Parathyroid adenoma (tissue), 2 donors: ENCODE data around the gene C4orf46.
"Not testable (repeated sequence)": the region's sequence is repeated elsewhere in the genome, so short reads cannot be mapped to it uniquely, and the experiment has no call there.

Experiments used
- H2AFZ ChIP-seq: fragments of 300-600 bp; sonication (generic); one replicate; pipeline ENCODE4 v1.7.0; 2017; ENCODE audit warnings: antibody characterized with exemption, mild to moderate bottlenecking
- H3K27ac ChIP-seq: fragments of 300-600 bp; sonication (generic); one replicate; pipeline ENCODE4 v1.7.0; 2017
- H3K27me3 ChIP-seq: fragments of 300-600 bp; sonication (generic); one replicate; pipeline ENCODE4 v1.7.0; 2017; ENCODE audit warnings: low read length; ENCODE audit not compliant: control insufficient read depth, insufficient read depth
- H3K36me3 ChIP-seq: fragments of 300-600 bp; sonication (generic); one replicate; pipeline ENCODE4 v1.7.0; 2017; ENCODE audit warnings: low read length; ENCODE audit not compliant: control insufficient read depth, insufficient read depth
- H3K4me1 ChIP-seq: fragments of 300-600 bp; sonication (generic); one replicate; pipeline ENCODE4 v1.7.0; 2017; ENCODE audit warnings: control low read depth
- H3K4me2 ChIP-seq: fragments of 300-600 bp; sonication (generic); one replicate; pipeline ENCODE4 v1.7.0; 2017; ENCODE audit warnings: low read length
- H3K4me3 ChIP-seq: fragments of 300-600 bp; sonication (generic); one replicate; pipeline ENCODE4 v1.7.0; 2017; ENCODE audit warnings: low read depth, low read length
- H3K79me2 ChIP-seq: fragments of 300-600 bp; sonication (generic); one replicate; pipeline ENCODE4 v1.7.0; 2017; ENCODE audit warnings: control low read depth
- H3K9ac ChIP-seq: fragments of 300-600 bp; sonication (generic); one replicate; pipeline ENCODE4 v1.7.0; 2017; ENCODE audit warnings: mild to moderate bottlenecking
- H3K9me3 ChIP-seq: fragments of 300-600 bp; sonication (generic); one replicate; pipeline ENCODE4 v1.7.0; 2017; ENCODE audit warnings: low read length; ENCODE audit not compliant: control insufficient read depth
- CTCF ChIP-seq: fragments of 300-600 bp; sonication (generic); IDR thresholded peaks from one replicate; pipeline ENCODE4 v1.7.0; 2017; ENCODE audit warnings: antibody characterized with exemption, mild to moderate bottlenecking
- donor health status: primary hyperparathyroidism.

Gene C4orf46

GRCh38 chr4:158671665-158671914 is at the start of gene C4orf46:
C4orf46 (minus strand) TSS chr4:158671887; CDS start chr4:158671801, 86 bp downstream.
- peak within 1 kb of the TSS; percentile 89 for H3K4me3 ChIP-seq
- H3K9ac ChIP-seq = peak within 1 kb of the TSS; percentile 61
- no peaks in the 10 kb centered on the region for H3K27me3 ChIP-seq
- peaks cover 8% of the 10 kb centered on the region for H3K79me2 ChIP-seq
- H3K27ac ChIP-seq = peak within 1 kb of the TSS; percentile 94
- H3K4me2 ChIP-seq = peak within 1 kb of the TSS; percentile 64
- peak within 1 kb of the TSS; percentile 95 for H2AFZ ChIP-seq
- no peaks in the 10 kb centered on the region for H3K9me3 ChIP-seq
- no peak for TF ChIP-seq CTCF
- H3K36me3 ChIP-seq = no peaks in the 10 kb centered on the region
- no peaks in the 10 kb centered on the region for H3K4me1 ChIP-seq

DNA sequence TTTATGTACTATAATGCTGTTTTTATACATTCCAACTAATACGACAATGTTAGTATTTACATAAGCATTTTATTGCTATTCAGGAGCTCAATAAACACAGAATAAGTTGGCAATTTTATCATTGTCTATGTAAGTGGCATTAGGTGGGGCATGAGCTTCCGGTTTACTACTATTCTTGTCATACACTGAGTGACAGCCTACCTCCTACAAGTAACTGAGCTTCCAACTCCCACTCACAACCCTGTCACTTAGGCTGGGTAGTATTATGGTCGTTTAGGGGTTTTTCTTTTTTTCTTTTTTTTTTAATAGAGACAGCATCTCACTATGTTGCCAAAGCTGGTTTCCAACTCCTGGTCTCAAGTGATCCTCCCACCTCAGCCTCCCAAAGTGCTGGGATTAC is 44.1 kb upstream of the C4orf46 start:
- Histone ChIP-seq H3K4me1 (no peaks in the 10 kb centered on the region), H3K36me3 (no peaks in the 10 kb centered on the region), H2AFZ (no peak overlapping the region), H3K4me3 (no peak overlapping the region), H3K4me2 (no peak overlapping the region), H3K79me2 (no peaks in the 10 kb centered on the region), H3K27me3 (no peaks in the 10 kb centered on the region), H3K9ac (no peak overlapping the region), H3K27ac (no peak overlapping the region), H3K9me3 (no peaks in the 10 kb centered on the region)
- no peak for TF ChIP-seq CTCF

GRCh38 chr4:158714937-158715336 is 43.2 kb upstream of the C4orf46 start:
- Histone ChIP-seq H3K9me3 (no peaks in the 10 kb centered on the region), H3K4me1 (no peaks in the 10 kb centered on the region), H2AFZ (no peak overlapping the region), H3K27ac (no peak overlapping the region), H3K36me3 (no peaks in the 10 kb centered on the region), H3K4me2 (no peak overlapping the region), H3K9ac (no peak overlapping the region), H3K4me3 (no peak overlapping the region), H3K79me2 (no peaks in the 10 kb centered on the region), H3K27me3 (no peaks in the 10 kb centered on the region)
- no peak for TF ChIP-seq CTCF

- H3K9ac ChIP-seq, H3K36me3 ChIP-seq: not testable (repeated sequence)
Observed at GRCh38 chr4:158712622-158713021, 40.9 kb upstream of the C4orf46 start.

DNA sequence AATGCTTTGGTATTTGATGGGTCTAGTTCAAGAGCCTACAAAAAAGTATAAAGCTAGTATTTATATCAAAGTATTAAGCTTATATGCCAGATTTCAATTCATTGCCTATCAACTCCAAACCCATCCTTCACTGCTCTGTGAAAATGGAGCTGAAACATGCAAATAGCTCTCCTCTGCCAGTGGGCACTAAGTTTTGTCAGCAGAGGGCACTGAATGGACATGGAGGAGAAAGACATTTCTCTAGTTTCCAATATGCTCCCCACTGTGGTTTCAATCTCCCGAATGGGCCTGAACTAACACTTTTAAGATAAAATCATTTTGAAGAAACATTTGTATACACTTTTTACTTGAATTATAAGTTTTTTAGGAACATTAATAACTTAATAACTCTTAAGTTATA is 39.1 kb upstream of the C4orf46 start:
- Histone ChIP-seq H3K9me3 (no peaks in the 10 kb centered on the region), H3K4me1 (no peaks in the 10 kb centered on the region), H3K79me2 (no peaks in the 10 kb centered on the region), H2AFZ (no peak overlapping the region), H3K36me3 (no peaks in the 10 kb centered on the region), H3K9ac (no peak overlapping the region), H3K27ac (no peak overlapping the region), H3K27me3 (no peaks in the 10 kb centered on the region), H3K4me3 (no peak overlapping the region), H3K4me2 (no peak overlapping the region)
- TF ChIP-seq CTCF = no peak

More at GRCh38 chr4:158712622-158713021, 40.9 kb upstream of the C4orf46 start:
- H2AFZ ChIP-seq, H3K79me2 ChIP-seq, H3K27me3 ChIP-seq, H3K9me3 ChIP-seq, H3K4me1 ChIP-seq, H3K27ac ChIP-seq, H3K4me3 ChIP-seq, H3K4me2 ChIP-seq: not testable (repeated sequence)
